HG02970 (cell line): ENCODE data around the gene PPP1R9A.

Source experiments
- ATAC-seq: cut with Tn5 transposase; IDR thresholded peaks from one replicate; pipeline ENCODE4 v1.9.1; 2021; ENCODE audit warnings: mild to moderate bottlenecking, moderate library complexity, moderate number of reproducible peaks; ENCODE audit not compliant: unreplicated experiment, low FRiP score

Gene PPP1R9A

DNA sequence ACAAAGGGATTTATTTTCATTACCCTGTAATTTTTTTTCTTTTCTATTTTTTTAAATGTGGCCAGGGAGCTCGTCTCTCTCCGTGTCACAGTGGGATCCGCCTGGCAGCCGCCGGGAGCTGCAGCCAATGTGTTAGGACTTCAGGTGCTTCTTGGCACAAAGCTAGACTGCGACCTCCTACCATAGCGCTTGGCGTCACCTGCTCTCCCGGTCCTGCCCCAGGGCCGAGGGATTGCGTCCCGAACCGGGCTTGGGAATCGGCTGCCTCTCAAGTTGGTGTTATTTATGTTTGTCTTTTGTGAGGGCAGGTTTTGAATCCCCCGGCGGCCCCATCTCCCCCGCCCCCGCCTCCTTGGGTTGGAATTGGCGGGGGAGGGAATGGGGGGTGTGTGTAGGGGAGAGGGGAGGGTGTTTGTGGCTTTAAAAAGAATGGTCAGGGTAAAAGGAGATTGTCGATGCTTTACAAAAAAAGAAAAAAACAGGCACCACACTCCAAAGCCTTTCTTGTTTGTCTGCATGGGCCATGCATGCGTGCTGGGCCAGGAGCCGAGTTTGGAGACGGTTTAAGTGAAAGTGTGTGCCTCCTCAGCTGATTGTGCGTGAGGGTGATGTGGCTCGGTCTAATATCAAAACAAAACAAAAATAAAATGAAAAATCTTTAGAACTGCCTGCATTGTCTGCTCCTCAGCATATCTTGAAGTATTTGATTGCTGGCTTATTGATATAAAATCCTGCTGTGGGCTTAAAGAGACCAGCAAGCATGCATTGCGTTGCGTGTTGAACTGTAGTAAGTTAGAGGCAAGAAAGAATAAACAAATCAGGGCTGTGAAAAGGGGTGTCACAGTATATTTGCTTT is 1.2 kb downstream of the PPP1R9A start:
- no peak for ATAC-seq

DNA sequence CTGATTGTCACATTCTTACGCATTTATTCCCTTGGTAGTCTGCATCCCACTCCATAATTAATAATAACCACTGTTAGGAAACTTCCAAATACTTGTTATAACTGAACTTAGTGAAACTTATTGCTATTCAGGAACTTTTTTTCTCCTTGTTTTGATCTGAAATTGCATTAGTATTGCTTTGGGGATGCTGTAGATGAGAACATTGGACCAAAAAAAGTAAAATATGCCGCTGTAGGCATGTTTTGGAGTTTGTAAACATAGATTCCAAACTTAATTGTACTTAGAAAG is 1.7 kb downstream of the PPP1R9A start:
- no peak for ATAC-seq

DNA sequence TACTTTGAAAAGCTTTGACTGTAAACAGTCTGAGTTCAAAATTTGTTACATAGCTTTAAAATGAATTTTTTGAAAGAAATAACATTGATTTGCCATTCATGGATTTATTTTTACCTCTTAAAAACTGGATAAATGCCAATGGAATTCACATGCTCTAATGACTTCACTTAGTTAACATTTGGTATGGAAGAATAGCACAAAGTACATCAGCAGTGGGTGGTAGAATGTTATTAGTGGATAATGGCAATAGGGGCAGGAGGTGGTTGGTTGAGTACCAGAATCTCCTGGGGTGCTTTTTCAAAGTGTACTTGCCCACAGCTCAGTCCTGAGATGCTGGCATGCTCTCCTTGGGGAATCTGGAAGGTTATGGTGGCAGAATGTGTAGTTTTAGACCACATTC is 4.7 kb downstream of the PPP1R9A start:
- ATAC-seq: no peak

DNA sequence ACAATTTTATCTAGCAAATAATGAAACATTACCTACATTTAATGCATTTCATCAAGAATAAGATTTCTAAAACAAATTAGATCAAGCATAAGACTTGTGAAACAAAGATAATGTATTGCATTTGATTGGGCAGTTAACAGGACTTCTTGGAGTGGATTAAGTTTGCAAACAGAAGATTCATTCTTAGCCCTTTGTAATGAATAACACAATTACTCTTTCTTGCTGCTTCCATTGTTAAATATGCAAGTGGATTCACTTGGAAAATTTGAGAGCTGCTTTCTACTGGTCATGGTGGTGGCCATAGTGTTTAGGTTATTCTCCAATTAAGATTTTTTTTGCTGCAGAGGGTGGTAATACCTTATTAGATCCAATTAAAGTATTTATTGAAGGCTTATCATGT is 6.0 kb downstream of the PPP1R9A start:
- ATAC-seq: no peak

DNA sequence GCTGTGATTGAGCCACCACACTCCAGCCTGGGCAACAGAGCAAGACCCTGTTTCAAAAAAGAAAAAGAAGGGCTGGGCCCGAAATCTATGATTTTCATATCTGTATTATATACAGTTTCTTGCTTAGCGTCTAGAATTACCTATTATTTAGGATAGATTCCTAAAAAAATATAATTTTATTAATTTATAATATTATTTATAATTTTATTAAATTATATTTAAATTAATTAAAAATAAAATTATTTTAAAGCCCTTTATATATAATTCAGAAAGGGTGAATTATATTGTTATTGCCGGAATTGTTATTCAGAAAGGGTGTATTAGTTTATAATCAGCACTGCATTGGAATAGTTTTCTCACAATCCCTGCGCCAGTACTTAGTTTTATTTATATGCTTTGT is 14.5 kb downstream of the PPP1R9A start:
- ATAC-seq: no peak

DNA sequence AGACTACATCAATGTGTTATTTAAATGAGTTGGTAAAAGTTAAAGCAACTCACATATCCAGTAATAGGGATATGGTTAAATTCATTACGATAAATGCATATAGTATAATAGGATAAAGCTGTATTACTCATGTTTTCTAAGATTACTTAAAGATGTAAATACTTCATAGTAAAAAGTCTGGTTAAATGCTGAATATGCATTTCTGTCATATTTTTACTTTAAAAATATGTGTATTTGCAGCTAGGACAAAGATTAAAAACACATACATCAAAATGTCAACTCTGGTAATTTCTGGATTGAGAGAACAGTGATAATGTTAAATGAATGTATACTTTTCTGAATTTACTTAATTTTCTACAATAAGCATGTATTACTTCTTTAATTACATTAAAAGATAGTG is 15.1 kb downstream of the PPP1R9A start:
- no peak for ATAC-seq

DNA sequence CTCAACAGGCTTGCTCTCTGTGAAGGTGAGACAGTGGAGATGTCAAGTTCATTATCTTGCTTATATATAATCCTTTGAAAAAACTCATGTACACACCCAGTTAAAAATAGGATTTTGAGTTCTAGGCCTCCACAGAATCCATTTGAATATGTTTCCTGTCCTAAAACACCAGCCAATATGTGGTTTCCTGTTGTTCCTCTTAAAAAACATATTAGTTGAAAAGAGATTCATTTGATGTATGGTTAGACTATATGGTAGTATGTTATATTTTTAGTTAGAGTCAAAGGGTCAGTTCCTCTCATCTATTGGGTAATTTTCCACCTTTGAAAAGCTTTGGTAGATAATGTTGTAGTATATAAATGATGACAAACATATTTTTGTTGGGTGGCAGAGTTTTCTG is 16.0 kb downstream of the PPP1R9A start:
- ATAC-seq: no peak

DNA sequence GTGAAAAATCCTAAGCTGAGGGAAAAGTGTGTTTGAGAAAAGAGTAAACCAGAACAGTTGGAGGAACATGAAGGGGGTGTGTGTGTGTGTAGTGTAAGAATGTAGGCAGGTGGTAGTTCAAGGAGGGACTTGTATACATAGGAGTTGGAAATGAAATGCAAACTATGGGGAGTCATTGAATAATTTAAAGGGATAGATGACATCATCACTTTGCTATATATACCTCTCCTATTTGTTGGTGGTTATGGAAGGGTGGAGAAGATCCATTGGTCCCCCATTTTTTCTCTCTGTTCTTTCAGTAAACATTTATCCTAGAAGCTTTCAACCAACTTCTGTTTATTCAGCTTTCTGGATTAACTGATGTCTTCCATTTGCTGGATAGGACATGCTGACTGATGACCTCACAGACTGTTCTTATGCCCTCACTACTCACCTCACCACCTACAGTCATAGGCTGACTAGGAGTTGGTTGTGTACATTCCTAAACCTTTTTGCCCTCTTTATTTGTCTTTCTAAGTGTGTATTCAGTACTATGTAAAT is 20.8 kb downstream of the PPP1R9A start:
- no peak for ATAC-seq

DNA sequence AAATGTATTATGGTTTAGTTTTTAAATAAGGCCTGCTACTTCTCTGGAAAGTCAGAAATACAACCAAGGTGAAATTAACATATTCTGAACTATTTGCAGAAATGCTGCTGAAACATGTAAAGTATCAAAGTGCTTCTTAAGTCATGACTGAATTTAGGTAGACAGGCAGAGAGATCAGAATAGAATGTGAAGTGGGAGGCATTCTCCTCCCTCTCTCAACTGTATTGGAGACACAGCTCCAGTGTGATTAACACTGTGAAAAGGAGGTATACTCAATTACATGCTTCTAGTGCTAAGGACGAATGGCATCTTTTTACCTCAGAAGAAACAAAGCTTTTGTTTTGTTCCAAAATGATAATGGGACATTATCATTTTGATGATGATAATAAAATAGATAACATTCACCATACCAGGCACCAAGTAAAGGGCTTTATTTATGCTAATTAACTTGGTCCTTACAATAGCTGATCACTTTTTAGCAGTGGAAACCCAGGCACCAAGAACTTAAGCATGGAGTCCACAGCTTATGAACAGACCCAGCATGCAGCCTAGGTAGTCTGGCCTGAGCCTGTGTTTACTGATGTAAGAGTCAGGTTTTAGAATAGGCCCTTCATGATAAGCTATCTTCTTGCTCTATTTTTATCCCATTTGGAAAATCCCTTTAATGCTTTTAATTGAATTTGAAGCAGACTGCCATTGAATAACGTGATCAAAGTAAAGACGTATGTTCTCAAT is 26.0 kb downstream of the PPP1R9A start:
- ATAC-seq: no peak

DNA sequence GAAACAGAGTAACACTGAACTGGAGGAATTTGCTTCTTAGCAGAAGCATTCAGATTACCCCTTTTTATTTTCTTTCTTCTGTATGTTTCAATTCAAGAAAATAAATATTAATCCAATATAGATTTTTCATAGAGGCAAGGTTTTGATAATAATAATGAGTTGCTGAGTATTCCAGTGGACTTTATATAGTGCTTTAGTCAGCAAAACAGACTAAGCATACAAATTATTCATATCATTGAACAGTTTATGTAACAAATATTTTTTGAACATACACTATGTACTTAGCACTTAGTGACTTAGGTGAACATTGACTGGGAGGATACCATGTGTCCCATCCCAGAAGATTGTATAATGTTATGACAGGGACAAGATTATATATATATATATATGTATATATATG is 32.0 kb downstream of the PPP1R9A start:
- ATAC-seq: no peak

DNA sequence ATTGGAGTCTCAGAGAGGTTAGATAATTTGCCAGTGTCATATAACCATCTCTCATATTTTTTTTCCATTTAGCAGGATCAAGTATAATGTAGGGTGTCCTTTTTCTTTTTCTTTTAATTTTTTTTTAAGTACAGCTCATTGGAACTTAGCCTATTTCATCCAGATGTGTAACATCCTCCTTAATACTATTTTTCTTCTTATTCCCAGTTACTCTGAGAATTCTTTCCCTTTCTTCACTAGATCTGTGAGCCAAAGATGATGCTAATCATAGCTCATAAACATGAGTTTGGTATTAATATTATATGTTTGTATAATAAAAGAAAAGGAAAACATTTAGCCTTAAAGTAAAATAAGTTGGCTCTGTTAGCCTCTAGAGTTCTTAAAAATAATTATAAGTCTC is 32.8 kb downstream of the PPP1R9A start:
- ATAC-seq: no peak

DNA sequence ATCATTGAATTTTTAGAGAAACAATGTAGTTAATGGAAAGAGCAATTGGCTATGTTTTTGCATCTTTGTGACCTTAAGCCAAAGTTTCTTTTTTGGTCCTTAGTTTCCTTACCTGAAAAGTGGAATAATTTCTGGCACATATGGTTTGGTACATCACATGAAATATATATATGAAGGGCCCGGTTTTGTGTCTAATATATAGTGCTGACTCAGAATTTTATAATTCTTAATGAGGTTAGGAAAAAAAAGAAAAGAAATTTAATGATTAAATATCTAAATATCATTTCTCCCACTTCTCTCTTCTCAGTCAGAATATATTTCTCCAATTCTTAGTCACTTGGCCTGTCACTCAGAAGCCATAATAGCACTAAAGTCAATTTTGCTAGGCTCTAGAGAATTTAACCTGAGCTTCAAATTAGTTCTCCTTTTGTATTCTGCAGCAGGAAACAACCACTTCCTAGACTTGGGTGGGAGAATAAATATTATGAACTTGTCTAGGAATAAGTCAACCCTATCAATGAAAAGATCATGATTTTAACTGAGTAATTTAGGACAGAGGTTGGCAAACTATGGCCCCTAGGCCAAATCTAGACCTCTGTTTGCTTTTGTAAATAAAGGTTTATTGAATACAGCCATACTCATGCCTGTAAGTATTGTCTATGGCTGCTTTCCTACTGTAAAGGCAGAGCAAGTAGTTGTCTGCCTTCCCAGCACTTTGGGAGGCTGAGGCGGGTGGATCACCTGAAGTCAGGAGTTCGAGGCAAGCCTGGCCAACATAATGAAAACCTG is 34.6 kb downstream of the PPP1R9A start:
- ATAC-seq: no peak

DNA sequence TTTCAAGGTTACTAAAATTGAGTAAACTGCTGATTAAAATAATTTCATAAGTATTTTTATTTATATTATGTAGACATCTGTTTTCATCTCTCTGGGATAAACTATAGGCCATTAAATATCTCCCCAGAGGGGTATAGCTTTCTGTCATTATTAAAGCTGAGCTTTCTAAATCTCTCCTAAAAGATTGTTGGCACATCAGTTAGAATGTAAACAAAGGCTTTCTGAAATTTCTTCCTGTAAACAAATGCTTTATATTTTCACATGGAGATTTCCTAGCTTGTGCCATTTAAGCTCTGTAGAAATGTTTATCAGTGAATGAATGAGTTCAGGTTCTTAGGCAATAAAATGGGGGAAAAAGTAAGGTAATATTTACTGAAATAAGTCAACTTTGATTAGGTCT is 35.7 kb downstream of the PPP1R9A start:
- no peak for ATAC-seq

DNA sequence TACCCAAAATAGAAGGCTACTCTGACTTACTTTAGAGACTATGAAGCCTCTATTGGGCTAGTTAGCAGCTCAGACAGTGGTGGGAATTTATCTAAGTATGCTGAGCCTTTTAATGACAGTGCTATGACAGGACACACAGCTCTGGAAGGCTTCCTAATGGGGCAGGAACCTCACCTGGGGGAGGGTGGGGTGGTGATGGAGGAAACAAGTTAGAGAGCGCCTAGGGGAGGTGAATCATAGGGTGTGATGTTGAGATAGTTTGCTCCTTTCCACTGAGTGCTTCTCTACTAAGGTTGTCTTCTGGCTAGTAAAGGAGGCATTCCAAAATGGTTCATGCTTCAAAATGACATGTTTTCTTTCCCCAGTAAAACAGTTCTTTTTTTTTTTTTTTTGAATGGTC is 42.1 kb downstream of the PPP1R9A start:
- ATAC-seq: no peak

DNA sequence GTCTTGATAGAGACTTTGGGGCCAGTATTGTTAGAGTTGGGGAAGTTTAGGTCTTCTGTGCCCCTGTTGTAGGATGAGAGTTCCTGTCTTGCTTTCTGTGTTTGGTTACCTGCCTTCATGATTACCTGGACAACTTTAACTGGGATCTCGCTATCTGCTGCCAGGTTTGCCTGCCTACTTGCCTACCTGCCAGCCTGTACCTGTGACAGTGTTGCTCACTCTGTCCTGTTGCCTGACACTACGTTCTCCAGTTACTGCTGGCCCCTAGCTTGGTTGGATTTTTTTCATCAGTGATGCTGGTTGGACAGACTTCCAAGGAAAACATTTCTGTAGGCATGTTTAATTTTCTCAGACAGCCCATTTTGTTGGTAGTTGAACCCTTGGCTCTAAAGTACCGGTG is 48.4 kb downstream of the PPP1R9A start:
- ATAC-seq: no peak

DNA sequence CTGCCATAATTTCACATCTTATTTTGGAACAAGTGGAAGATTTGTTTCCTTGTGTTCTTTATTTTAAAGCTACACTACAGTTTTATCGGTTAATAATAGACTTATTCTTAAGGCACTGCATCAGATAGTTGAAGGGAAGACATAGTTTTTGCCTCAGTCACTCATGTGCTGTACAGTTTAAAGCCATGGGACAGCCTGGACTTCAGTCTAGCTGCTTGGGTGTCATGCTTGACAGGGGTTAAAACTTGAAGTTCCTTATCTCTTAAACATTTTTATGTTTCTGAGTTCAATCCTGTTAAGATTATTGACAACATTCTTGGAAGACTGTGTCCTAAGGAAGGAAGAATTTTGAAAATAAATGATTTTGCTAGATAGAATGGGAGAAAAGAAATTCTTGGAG is 49.7 kb downstream of the PPP1R9A start:
- no peak for ATAC-seq

DNA sequence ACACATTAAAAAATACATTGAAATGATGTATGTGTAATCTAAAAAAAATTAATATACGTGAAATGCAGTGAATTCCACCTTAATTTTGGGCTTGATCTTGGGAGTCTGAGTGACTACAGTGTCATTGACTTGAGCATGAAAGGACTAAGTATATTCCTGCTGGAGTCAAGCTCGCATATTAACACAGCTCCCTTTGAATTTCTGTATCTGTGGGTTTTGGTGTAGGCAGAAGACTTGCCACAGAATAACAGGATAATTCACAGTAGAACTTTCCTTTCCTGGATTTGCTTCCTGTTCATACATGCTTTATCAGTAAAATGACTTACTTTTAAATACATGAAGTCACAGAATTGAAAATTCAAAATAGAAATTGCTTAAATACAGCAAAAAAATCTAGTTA is 55.3 kb downstream of the PPP1R9A start:
- ATAC-seq: no peak

DNA sequence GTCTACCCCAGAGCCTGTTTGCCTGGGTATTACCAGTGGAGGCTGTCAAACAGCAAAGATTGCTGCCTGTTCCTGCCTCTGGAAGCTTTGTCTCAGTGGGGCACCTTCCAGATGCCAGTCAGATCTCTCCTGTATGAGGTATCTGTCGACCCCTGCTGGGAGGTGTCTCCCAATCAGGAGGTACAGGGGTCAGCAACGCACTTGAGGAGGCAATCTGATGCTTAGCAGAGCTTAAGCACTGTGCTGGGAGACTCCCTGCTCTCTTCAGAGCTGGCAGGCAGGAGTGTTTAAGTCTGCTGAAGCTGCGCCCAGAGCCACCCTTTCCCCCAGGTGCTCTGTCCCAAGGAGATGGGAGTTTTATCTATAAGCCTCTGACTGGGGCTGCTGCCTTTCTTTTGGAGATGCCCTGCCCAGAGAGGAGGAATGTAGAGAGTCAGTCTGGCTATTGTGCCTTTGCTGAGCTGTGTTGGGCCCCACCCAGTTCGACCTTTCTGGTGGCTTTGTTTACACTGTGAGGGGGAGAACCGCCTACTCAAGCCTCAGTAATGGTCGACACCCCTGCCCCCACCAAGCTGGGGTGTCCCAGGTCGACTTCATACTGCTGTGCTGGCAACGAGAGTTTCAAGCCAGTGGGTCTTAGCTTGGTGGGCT is 62.2 kb downstream of the PPP1R9A start:
- ATAC-seq: no peak

DNA sequence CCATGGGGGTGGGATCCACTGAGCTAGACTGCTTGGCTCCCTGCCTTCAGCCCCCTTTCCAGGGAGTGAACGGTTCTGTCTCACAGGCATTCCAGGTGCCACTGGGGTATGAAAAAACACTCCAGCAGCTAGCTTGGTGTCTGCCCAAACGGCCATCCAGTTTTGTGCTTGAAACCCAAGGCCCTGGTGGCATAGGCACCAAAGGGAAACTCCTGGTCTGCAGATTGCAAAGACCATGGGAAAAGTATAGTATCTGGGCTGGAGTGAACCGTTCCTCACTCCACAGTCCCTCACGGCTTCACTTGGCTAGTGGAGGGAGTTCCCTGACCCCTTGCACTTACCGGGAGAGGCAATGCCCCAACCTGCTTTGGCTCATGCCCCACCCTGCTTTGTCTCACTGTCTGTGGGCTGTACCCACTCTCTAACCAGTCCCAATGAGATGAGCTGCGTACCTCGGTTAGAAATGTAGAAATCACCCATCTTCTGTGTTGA is 62.7 kb downstream of the PPP1R9A start:
- ATAC-seq: no peak

DNA sequence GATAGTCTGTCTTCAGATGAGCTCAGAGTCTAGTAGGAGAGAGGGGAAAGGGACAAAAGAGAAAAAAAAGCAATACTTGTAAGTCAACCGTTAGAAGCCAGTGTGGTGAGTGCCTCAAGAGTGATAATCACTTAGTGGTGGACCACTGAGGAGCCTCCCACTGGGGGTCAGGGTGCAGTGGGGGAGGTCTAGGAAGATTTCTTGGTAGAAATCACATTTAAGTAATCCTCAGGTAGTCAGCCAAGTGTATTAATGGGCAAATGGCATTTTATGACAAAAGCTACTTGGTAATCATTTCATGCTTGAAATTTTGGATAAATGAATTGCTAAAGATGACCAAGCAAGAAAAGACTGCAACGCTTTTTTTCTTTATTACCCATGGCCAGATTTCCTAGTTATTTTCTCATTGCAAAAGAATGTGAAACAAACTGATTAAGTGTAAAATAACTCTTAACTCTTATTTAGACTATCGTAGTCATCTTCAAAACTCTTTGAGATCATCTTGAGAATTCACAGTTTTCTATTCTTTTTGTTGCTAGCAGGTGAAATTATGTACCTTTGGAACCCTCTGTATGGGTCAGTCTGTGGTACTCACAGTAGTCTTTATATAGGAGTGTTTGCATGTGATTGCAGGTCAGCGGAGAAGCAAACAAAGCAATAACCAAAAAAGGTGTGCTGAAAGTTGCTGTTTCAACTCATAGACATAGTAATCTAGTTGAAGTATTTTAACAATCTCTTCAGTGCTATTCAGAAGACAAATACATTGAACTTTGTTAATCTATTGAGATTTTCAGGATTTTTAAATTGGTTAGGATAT is 63.9 kb downstream of the PPP1R9A start:
- no peak for ATAC-seq
